NCI-H1417 (cell line): ENCODE data around the gene WSB2.
"Not testable (repeated sequence)": the region's sequence is repeated elsewhere in the genome, so short reads cannot be mapped to it uniquely, and the experiment has no call there.

ENCODE experiments used
- DNase-seq, 3 experiments: peaks; one replicate each; lab custom pipeline; 2025; lab: John Stamatoyannopoulos, UW

Gene WSB2

DNA sequence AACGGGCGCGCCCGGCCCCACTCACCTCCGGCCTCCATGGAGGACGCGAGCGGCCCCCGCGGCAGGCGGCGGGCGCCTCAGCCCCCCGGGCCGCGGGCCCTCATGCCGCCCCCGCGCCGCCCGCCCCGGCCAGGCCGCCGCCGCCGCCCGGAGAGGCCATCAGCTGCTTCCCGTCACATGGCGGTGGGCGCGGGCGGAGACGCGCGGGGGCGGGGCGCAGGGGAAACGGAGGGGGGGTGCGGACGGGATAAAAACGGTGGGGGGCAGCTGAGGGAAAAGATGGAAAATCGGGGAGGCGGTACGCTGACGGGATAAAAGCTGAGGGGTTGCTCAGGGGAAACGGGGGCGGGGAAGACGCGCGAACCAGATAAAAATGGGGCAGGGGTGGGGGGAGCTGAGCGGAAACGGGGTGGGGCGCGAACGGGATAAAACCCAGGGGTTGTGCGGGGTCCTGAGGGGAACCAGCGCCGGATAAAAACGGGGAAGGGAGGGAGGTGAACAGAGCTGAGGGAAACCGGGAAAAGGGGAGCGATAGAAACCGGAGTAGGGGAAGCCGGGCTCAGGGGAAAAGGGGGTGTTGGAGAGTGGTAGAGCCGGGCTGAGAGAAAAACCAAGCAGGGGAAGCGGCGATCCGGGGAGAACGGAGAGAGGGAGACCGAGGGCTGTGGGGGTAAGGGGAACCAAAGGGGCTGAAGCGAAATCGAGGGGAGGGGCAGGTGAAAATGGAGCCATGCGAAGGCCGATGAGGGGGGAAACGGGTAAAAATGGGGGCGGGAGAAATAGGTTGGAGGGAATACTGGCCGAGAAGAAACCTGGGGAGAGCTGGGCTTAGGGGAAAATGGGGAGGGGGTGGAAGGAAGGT is at the start of gene WSB2:
Gene WSB2 (minus strand): TSS at position 169 of the 862 bp plus-strand sequence. CDS start 131 bp downstream, at position 38.
- peak; percentile 75 to 87 (median 84) for DNase-seq

DNA sequence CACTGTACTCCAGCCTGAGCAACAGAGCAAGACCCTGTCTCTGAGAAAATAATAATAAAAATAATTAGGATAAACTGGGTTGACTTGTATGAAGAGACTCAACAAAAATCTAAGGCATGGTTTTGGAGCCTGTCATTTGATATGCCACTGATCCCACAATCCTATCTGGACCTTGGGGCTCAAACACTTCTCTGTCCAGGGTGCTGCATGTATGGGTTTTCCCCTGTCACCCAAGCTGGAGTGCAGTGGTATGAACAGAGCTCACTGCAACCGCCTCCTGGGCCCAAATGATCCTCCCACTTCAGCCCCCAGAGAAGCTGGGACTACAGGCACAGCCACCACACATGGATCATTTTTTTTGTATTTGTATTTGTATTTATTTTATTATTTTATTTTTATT is 48.1 kb upstream of the WSB2 start:
- DNase-seq = no peak

DNA sequence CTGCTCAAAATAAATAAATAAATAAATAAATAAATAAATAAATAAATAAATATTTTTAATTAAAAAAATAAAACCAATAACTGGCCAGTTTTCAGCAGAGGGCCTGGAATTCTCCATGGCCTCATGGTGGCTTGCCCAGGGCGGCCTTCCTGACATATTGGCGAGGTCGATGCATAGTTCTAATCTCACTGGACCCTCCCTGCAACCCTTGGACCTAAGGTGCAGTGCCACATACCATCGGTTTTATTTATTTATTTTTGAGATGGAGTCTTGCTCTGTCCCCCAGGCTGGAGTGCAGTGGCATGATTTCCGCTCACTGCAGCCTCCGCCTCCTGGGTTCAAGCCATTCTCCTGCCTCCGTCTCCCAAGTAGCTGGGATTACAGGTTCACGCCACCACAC is 46.7 kb upstream of the WSB2 start:
- no peak for DNase-seq

DNA sequence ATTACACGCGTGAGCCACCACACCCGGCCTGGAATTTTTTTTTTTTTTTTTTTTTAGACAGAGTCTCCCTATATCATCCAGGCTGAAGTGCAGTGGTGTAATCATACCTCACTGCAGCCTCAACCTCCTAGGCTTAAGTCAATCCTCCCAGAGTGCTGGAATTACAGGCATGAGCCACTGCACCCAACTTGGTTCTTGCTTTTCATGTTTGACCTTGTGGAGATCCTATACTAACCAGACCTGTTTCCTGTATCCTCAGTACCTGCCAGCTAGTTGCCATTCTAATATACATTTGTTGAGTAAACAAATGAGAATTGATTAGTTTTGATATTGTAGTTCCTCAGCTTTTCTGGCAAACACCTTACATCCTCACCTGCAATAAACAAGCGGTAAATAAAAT is 46.0 kb upstream of the WSB2 start:
- no peak for DNase-seq

DNA sequence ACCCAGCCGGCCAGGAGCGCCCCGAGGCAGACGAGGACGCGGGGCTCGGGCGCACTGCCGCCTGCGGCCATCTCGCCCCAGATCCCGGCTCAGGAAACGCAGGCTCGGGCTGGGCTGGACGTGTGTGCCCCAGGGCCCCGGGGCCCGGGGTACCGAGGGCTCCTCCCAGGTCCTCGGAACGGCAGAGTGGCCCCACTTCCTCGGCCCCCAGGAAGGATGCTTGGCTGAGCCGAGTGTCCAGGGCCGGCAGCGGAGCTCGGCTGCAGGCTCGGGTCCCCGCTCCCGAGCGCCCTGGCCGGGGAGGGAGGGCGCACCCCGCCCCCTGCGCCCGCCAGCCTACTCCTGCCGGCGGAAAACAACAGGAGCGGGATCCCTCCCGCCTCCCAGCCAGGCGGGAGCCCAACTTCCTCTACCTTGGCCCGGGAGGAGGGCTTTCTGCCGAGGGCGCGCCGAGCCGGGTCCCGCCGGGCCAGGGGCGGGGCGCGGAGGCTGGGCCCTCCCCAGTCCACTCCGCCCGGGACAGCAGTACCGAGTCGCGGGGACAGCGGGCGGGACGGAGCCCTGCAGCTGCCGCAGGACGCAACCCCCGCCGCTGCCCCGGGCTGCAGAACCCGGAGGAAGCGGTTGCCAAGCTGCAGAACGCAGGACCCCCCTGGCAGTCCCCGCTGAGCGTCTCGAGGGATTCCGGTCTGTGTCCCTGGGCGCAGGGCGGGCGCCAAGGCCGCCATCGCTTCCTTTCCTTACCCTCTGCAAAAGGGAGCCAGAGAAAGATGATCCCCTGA is 42.8 kb upstream of the WSB2 start, which contains the start of gene VSIG10:
Gene VSIG10 (minus strand): TSS at position 411 of the 782 bp plus-strand sequence. CDS start 340 bp downstream, at position 71.
- DNase-seq = peak; percentile 66 to 87 (median 87)

DNA sequence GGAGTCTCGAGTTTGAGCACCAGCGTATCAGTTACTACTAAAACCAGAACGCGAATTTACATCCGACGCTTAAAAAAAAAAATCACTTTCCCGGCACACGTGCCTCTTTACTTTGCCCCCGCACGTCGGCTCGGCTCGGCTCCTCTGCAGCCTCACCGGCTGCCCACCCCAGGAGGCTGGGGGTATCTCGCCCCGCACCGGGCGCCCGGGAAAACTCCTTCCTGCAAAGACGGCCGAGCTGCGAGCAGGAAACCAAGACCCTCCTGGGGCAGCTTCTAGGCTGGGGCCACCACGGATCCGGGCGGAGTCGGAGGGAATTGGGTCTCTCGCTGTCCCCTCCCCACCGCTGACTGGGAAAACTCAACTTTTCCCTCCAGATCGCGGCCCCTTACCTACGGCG is 42.2 kb upstream of the WSB2 start:
- DNase-seq = peak in 2 of 3 experiments; percentile 50 to 81

DNA sequence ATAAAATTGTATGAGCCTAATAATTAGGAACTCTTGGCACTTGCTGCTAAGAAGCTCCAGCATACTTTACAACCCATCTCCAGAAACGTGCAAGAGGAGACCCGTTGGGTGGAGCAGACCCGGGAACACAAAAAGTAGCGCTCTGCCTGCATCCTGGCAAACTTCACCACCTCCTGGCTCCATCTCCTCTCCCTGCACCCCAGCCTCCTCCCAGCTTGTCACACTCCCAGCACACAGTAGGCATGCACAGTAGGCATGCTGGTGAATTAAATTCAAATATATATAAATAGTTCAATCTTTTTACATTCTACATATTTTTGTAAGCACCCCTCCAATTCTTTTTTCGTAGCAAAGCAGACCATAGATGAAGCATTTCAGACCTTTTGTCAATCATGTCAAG is 41.6 kb upstream of the WSB2 start:
- no peak for DNase-seq

DNA sequence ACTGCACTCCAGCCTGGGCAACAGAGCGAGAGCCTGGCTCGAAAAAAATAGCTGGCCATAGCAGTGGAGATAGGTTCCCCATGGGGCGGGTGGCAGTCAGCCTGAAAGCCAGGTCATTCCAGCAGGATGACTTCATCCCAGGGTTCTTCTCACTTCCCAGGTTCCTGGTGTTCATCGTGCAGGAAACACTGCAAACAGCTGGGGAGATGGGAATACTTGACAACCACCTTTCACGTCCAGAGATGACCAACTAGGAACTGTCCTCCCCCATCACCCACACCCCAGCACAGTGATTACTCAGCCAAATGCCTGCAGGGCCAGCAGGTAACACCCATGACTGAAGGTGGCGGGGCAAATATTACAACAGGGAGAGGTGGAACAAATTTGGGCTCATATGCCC is 41.1 kb upstream of the WSB2 start:
- DNase-seq = no peak

DNA sequence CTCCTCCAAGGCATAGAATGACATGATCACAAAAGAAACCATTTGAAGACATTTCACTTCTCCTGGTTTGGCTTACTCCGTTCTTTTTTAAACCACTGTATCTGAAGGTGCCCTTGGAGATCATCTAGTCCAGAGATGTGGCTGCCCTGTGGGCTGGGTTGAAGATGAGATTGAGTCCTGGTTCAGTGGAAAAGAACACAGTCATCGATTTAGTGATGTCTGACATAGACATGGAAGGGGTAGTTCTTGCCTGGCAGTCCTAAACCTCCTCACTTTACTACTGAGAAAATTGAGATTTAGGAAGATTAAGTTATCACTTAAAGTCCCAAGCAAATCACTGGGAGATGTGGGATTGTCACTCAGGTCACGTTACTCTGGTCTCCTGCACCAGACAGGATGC is 40.1 kb upstream of the WSB2 start:
- DNase-seq = no peak

DNA sequence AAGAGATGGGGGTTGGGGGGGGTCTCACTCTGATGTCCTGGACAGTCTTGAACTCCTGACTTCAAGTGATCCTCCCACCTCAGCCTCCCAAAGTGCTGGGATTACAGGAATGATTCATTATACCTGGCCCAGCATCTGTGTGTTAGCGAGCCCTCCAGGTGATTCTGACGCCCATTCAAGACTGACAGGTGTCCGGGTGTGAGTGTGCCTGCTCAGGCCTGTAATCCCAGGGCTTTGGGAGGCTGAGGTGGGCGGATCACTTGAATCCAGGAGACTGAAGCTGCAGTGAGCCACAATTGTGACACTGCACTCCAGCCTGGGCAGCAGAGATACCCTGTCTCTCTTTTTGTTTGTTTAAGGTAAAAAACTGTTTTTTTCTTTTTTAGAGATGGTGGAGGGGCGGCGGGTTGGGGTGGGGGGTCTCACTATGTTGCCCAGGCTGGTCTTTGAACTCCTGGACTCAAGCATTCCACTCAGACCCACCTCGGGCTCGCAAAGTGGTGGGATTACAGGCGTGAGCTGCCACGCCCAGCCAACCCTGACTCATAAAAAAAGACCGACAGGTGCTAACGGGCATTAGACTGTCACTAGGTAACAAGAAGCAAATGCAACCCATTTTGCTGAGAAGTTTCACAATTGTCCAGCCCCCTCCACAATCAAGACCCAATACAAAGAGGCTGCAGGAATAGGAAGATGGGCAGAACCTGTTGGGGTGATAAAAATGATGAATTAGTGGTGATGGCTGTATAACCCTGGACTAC is 38.1 kb upstream of the WSB2 start:
- peak; percentile 57 to 82 (median 59) for DNase-seq

DNA sequence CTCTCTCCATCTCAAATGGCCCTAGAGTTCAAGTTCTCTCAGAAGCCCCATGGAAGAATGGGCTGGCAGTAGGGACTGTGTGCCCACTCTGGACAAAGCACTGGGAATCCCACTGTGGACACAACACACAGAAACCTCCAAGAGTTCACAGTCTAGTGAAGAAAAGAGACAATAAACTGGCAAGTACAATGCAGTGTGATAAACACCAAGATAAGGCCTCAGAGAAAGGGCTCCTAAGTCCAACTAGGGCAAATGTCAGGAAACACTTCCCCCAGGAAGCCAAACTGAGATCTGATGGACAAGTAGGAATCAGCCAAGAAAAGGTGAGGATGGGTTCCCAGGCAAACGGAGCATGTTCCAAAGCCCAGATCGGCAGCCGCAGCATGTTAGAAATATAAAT is 37.4 kb upstream of the WSB2 start:
- DNase-seq = no peak

DNA sequence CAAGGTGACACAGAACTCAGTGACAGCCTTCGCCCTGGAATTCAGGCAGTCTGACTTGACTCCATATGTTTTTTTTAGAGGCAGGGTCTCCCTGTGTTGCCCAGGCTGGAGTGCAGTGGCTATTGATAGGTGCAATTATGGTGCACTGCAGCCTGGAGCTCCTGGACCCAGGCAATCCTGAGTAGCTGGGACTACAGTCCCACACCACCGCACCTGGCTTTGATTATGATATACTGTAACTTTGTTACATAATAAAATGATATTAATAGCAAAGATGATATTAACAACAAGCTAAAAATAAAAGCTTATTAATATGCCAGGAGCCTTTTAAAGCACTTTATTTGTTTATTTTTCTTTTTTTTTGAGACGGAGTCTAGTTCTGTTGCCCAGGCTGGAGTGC is 33.1 kb upstream of the WSB2 start:
- no peak for DNase-seq

DNA sequence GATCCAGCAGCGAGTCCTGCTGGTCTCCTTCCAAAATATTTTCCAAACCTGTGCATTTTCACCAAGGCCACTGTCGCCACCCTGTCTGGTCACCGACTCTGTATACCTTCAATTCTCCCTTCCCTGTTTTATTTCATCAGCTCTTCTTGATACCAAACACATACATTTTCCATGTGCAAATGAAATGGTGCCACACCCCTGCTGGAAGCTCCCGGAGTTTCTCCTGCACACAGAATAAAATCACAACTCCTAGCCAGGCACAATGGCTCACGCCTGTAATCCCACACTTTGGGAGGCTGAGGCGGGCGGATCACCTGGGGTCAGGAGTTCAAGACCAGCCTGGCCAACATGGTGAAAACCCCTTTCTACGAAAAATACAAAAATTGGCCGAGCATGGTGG is 28.8 kb upstream of the WSB2 start:
- DNase-seq = no peak

DNA sequence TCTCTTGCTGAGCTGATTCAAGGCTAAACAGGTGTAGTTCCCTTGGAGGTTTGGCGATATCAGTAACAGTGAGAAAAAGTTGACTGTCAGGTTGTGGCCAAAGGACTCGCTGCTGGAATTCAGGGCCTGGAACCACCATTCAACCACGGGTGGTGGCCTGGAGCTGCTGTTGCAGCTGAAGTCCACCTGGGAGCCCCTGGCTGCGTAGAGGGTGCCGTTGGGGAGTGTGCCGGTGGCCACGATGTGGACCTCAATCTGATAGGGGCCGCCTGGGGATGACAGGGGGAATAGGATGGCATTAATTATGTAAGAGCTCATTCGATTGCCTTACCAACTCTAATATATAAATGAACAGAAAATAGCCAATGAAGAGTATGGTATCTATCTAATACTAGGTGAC is 21.2 kb upstream of the WSB2 start:
- DNase-seq = no peak

DNA sequence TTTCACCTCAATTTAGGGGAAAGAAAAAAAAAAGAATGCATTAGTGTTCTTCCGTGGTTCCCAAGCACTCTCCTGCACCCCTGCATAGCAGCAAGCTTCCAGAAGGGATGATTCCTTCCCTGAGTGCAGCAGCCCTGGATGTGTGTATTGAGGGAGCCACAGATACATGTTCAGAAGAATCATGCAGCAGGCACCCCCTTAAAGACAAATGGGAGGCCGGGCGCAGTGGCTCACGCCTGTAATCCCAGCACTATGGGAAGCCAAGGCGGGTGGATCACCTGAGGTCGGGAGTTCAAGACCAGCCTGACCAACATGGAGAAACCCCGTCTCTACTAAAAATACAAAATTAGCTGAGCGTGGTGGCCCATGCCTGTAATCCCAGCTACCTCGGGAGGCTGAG is 20.5 kb upstream of the WSB2 start:
- not testable (repeated sequence) for DNase-seq

DNA sequence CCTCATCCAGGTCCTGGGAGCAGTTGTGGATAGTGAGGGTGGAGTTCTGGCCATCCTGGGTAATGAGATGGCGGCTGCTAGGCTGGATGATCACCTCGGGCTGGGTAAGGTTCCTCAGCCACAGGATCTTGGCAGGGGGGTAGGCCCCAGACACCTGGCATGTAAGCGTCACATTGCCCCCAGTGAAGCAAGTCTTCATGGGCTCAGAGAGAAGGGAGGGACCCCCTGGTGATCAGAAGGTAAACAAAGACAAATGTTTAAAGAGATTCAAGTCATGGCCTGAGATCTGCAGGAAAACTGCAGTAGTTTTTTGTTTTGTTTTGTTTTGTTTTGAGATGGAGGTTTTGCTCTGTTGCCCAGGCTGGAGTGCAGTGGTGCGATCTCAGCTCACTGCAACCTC is 12.8 kb upstream of the WSB2 start:
- no peak for DNase-seq

DNA sequence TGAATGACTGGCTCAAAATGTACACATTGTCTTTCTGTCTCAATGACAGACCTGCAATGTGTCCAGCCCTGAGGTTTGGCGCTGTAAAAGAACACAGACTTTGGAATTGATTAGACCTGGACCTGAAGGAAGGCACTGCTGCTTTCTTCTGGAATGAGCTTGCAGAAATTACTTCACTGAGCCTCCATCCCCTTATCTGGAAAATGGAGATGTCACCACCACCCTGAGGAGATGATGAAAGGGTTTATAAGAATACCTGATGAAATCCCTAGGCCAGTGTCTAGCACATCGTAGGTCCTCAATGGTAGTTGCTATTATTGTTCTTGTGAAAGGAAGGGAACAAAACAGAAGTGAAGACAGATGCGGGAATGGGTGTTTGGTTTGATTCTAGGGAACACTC is 9.7 kb upstream of the WSB2 start:
- no peak for DNase-seq

DNA sequence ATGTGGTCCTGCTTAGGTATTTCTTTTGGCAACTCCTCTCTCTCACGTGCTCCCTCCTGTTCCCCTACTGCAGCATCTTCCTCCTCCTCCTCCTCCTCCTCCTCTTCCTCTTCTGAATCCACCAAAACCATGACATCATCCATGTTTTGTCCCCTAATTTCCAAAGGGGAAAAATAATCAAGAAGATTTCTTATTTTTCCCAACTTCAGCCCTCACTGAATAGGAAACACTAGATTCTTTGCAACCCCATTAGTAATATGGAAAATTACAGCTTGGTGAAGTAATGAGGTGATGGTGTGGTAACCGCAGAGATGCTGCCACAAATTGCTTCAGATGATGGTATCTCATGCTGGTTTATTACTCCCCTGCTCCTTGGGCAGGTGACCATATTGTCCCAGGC is 7.5 kb upstream of the WSB2 start:
- DNase-seq = no peak

DNA sequence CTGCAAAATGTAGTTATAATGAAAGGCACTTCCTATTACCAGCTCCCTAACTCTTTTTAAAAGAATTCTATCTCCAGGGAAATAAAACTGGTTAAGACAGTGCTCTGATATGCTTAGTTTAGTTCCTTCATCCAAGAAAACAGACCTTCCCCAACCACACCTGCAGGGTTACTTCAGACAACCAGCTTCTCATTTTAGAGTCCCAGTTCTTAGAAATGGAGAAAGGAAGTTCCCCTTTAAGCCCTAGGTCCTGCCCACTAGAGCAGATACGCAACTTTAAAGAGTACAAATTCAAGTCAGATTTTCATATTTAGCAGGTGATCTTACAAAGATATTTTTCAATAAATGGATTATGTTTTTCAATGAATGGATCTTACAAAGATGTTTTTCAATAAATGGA is 4.4 kb upstream of the WSB2 start:
- no peak for DNase-seq

DNA sequence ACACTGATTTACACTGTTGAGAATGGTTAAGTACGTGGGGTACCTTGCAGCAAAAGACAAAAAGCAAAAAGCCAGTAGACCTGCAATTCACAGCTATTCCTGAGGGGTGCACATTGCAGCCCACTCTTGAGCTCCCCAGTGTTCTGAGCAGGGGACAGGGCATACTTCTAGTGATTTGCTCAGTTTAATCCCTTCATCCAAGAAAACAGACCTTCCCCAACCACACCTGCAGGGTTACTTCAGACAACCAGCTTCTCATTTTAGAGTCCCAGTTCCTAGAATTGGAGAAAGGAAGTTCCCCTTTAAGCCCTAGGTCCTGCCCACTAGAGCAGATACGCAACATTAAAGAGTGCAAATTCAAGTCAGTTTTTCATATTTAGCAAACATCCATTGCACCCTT is 3.6 kb upstream of the WSB2 start:
- DNase-seq = peak in 1 of 3 experiments; percentile 28

DNA sequence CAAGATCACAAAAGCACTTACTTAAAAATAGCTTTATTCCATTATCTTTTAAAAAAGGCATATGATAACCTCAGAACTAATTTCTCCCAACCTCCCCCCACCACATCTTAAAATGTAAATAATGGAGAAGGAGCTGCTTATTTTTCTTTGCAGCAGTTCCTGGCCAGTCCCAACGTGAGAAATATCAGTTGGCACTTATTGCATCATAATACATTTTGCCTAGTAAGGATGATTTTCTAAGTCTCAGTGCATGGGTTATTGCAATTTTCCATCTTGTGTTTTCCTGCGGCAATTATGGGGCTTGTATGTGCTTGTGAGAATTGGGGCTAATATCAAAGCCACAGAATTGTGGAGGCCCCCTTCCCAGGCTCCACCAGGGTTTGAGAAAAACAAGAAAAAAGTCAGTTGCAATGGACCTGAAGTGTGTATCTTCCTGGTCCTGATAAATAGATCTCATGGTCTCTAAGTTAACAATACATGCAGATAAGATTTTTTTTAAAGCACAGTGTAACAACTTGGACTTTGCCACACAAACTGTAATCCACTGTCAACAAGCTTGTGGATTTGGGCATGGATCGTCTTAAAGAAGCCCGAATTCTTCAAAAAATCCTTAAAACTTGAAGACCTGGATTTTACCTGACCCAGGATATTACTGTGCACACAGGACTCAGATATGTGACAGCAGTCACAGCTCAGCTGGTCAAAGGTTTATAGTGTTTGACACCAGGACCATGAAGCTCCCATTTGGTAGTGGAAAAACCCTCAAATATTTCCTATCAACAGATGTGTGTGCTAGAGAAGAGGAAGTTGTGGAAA is 2.8 kb upstream of the WSB2 start:
- no peak for DNase-seq
